BE2C (cell line): ENCODE measurements around the gene SHCBP1L.

Experiments used
- DNase-seq: peaks from one replicate; pipeline ENCODE4 v3.0.0-alpha.2; 2020
- H3K27me3 ChIP-seq: fragments of 250-450 bp; sonication (Bioruptor Pico); 2 replicates; pipeline ENCODE4 v1.5.1; 2020; ENCODE audit warnings: mild to moderate bottlenecking
- H3K36me3 ChIP-seq: fragments of 250-450 bp; sonication (Bioruptor Pico); 2 replicates; pipeline ENCODE4 v1.5.1; 2020; ENCODE audit warnings: mild to moderate bottlenecking
- H3K4me1 ChIP-seq: fragments of 250-450 bp; sonication (Bioruptor Pico); 2 replicates; pipeline ENCODE4 v1.5.1; 2020
- H3K4me3 ChIP-seq: 2 replicates; pipeline ENCODE4 v1.5.1; 2011; ENCODE audit warnings: low read depth, low read length
- H3K9me3 ChIP-seq: fragments of 250-450 bp; sonication (Bioruptor Pico); 2 replicates; pipeline ENCODE4 v1.5.1; 2020
- CTCF ChIP-seq: IDR thresholded peaks from 2 replicates; pipeline ENCODE4 v1.5.1; 2012; ENCODE audit warnings: mild to moderate bottlenecking, low read depth, low read length

The SHCBP1L gene

GRCh38 chr1:182877331-182877730, 75.6 kb downstream of the SHCBP1L start:
- DNase-seq = no peak
- no peak for TF ChIP-seq CTCF
- H3K36me3 ChIP-seq = peaks cover 97% of the 10 kb centered on the region
- H3K27me3 ChIP-seq = no peaks in the 10 kb centered on the region
- no peaks in the 10 kb centered on the region for H3K4me1 ChIP-seq
- no peaks in the 10 kb centered on the region for H3K9me3 ChIP-seq
- no peak overlapping the region for H3K4me3 ChIP-seq

GRCh38 chr1:182875889-182876288, 77.1 kb downstream of the SHCBP1L start:
- TF ChIP-seq CTCF = no peak
- DNase-seq = no peak
- H3K4me1 ChIP-seq = no peaks in the 10 kb centered on the region
- no peaks in the 10 kb centered on the region for H3K27me3 ChIP-seq
- H3K36me3 ChIP-seq = peaks cover 97% of the 10 kb centered on the region
- H3K9me3 ChIP-seq = no peaks in the 10 kb centered on the region
- no peak overlapping the region for H3K4me3 ChIP-seq

GRCh38 chr1:182872881-182873280, 80.1 kb downstream of the SHCBP1L start:
- no peak for DNase-seq
- TF ChIP-seq CTCF = no peak
- Histone ChIP-seq H3K4me3 (no peak overlapping the region), H3K27me3 (no peaks in the 10 kb centered on the region), H3K9me3 (no peaks in the 10 kb centered on the region), H3K4me1 (no peaks in the 10 kb centered on the region), H3K36me3 (peaks cover 97% of the 10 kb centered on the region)

- Histone ChIP-seq H3K27me3 (no peaks in the 10 kb centered on the region), H3K36me3 (peaks cover 97% of the 10 kb centered on the region), H3K4me1 (no peaks in the 10 kb centered on the region), H3K9me3 (no peaks in the 10 kb centered on the region), H3K4me3 (no peak overlapping the region)
- DNase-seq = peak; percentile 19
- TF ChIP-seq CTCF = no peak
Observed at GRCh38 chr1:182869241-182869666, 83.7 kb downstream of the SHCBP1L start.

GRCh38 chr1:182867861-182868260, 85.1 kb downstream of the SHCBP1L start:
- no peak overlapping the region for H3K4me3 ChIP-seq
- TF ChIP-seq CTCF = no peak
- DNase-seq = no peak
- no peaks in the 10 kb centered on the region for H3K9me3 ChIP-seq
- no peaks in the 10 kb centered on the region for H3K4me1 ChIP-seq
- H3K36me3 ChIP-seq = peaks cover 97% of the 10 kb centered on the region
- H3K27me3 ChIP-seq = no peaks in the 10 kb centered on the region

GRCh38 chr1:182863940-182864339, 89.0 kb downstream of the SHCBP1L start:
- no peak for TF ChIP-seq CTCF
- peaks cover 100% of the 10 kb centered on the region for H3K36me3 ChIP-seq
- no peaks in the 10 kb centered on the region for H3K9me3 ChIP-seq
- DNase-seq = no peak
- H3K4me1 ChIP-seq = no peaks in the 10 kb centered on the region
- H3K4me3 ChIP-seq = no peak overlapping the region
- no peaks in the 10 kb centered on the region for H3K27me3 ChIP-seq
